HFFc6 (cell line): ENCODE data around the gene CROCC. TPM values are rescaled to one million over a fixed set of nuclear protein-coding genes. Genes with fewer than 3 reads are reported as not detected.

Experiments
- DNase-seq: peaks from one replicate; pipeline ENCODE4 v3.0.0-alpha.2; 2018
- H3K27ac Mint-ChIP-seq: 2 replicates; pipeline ENCODE4 v1.8.0; 2020; ENCODE audit warnings: mild to moderate bottlenecking, mixed read lengths
- H3K27me3 Mint-ChIP-seq: 2 replicates; pipeline ENCODE4 v1.8.0; 2021; ENCODE audit warnings: mild to moderate bottlenecking, moderate library complexity, mixed read lengths; ENCODE audit not compliant: insufficient read depth
- H3K36me3 Mint-ChIP-seq: 2 replicates; pipeline ENCODE4 v1.8.0; 2021; ENCODE audit warnings: low read depth, mixed read lengths
- H3K4me1 Mint-ChIP-seq: 2 replicates; pipeline ENCODE4 v1.8.0; 2020; ENCODE audit warnings: low read depth, mixed read lengths
- H3K4me3 Mint-ChIP-seq: 2 replicates; pipeline ENCODE4 v1.8.0; 2020; ENCODE audit warnings: mild to moderate bottlenecking, moderate library complexity, mixed read lengths
- H3K9me3 Mint-ChIP-seq: 2 replicates; pipeline ENCODE4 v1.8.0; 2020; ENCODE audit warnings: mild to moderate bottlenecking, mixed read lengths
- CTCF ChIP-seq: fragments of 200-600 bp; sonication (generic); IDR thresholded peaks from 2 replicates; pipeline ENCODE4 v1.5.0; 2021; ENCODE audit warnings: antibody characterized with exemption, mild to moderate bottlenecking
- total RNA-seq, 6 experiments: library from RNA; stranded (reverse); fragmentation: NEBNext Ultra II Directional; extraction: Animal tissue kit (Norgen Biotek cat#: 25700); gene quantifications; 2 replicates in 1 of 6; 3 replicates in 5 of 6; pipeline ENCODE4 v1.2.3, GENCODE V29; 2021

Gene CROCC
- total RNA-seq, 6 experiments from 2014 or later, result 10.3 to 14.6 (median 12.5) TPM

DNA sequence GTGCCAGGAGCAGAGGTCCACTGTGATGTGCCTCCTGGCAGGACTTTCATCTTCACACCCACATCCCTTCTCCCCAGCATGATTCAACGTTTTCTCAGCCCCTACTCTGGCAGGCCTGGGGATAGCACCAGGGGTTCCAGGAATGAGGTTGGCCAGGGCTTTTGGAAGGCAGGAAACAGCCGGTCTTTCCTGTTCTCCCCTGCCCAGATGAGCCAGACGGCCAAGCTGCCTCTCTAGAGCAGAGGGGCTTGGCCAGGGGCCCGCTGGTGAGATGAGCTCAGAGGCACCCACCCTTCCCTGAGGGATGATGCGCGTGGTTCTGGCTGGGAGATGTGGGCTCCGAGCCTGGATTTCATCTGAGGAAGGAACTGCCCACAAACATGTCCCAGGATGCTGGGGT lies 63.0 kb downstream of the CROCC start:
- no peak overlapping the region for H3K4me3 Mint-ChIP-seq
- peaks cover 34% of the 10 kb centered on the region for H3K4me1 Mint-ChIP-seq
- H3K9me3 Mint-ChIP-seq, result no peaks in the 10 kb centered on the region
- peak; percentile 66 for DNase-seq
- H3K27me3 Mint-ChIP-seq, result peaks cover 2% of the 10 kb centered on the region
- no peaks in the 10 kb centered on the region for H3K36me3 Mint-ChIP-seq
- peak overlapping the region; percentile 74 for H3K27ac Mint-ChIP-seq
- TF ChIP-seq CTCF, result no peak

- no peak for DNase-seq
- H3K27me3 Mint-ChIP-seq, result peaks cover 2% of the 10 kb centered on the region
Measured at GRCh38 chr1:16986113-16986512, 64.4 kb downstream of the CROCC start.

DNA sequence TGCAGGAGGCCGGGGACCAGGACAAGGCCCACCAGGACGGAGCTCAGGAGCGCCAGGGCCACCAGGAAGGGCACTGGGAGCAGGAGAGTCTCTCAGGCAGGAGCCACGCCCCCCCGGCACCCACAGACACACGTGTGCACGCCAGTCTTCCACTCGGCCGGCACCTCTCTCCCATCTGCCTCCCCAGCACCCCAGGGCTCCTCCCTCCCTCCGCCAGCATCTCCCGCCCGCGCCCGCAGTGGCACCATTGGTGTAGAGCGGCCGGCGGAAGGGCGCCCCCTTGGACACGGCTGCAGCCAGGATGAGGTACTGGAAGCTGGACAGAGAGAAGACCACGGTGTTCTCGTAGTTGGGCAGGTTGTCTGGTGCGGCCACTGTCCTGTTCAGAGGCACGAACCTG lies 64.8 kb downstream of the CROCC start:
- H3K9me3 Mint-ChIP-seq, result no peaks in the 10 kb centered on the region
- no peak for TF ChIP-seq CTCF
- no peak for DNase-seq
- H3K36me3 Mint-ChIP-seq, result no peaks in the 10 kb centered on the region
- H3K4me1 Mint-ChIP-seq, result peaks cover 24% of the 10 kb centered on the region
- H3K4me3 Mint-ChIP-seq, result no peak overlapping the region
- H3K27me3 Mint-ChIP-seq, result peaks cover 2% of the 10 kb centered on the region
- H3K27ac Mint-ChIP-seq, result no peak overlapping the region

More at GRCh38 chr1:16986113-16986512, 64.4 kb downstream of the CROCC start:
- no peak overlapping the region for H3K4me3 Mint-ChIP-seq
- no peak overlapping the region for H3K27ac Mint-ChIP-seq
- H3K4me1 Mint-ChIP-seq, result peaks cover 28% of the 10 kb centered on the region
- TF ChIP-seq CTCF, result no peak
- no peaks in the 10 kb centered on the region for H3K36me3 Mint-ChIP-seq
- H3K9me3 Mint-ChIP-seq, result no peaks in the 10 kb centered on the region

DNA sequence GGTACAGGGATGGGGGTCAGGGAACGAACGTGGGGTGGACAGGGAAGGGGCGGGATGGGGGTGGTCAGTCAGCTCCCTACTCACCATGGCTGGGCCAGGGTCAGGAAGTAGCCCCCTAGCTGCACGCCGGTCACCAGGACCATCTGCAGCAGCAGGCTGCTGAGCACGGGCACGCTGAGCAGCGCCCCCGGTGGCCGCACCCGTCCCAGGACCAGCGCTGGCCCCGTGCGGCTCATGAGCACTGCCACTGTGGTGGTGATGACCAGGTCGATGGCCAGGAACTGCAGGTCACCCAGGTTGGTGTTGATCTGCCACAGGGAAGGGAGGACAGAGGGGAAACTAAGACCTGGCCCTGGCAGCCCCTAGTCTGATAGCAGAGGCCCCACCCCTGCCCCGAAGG lies 65.2 kb downstream of the CROCC start:
- Mint-ChIP-seq H3K27ac (no peak overlapping the region), H3K9me3 (no peaks in the 10 kb centered on the region), H3K36me3 (no peaks in the 10 kb centered on the region), H3K27me3 (peaks cover 2% of the 10 kb centered on the region), H3K4me1 (peaks cover 20% of the 10 kb centered on the region), H3K4me3 (no peak overlapping the region)
- peak; percentile 75 for TF ChIP-seq CTCF
- DNase-seq, result no peak

DNA sequence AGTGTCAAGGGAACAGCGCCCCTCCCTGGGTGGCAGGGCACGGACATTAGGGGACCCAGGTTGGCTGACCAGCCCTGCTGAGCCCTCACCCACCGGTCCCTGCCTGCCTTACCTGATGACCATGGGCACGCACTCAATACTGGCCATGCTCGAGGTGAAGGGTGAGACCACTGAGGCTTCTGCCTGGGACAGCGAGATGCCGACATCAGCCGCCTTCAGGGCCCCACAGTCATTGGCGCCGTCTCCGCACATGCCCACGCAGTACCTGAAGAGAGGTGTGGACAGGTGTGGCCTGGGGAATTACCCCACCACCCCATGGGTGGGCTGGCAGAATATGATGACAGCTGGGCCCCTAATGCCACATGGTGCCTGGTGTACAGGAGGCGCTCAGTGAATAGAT lies 66.5 kb downstream of the CROCC start:
- TF ChIP-seq CTCF, result peak; percentile 12; the same call in 1 of the 2 replicates
- no peak overlapping the region for H3K27ac Mint-ChIP-seq
- peaks cover 12% of the 10 kb centered on the region for H3K4me1 Mint-ChIP-seq
- H3K36me3 Mint-ChIP-seq, result no peaks in the 10 kb centered on the region
- no peak for DNase-seq
- H3K4me3 Mint-ChIP-seq, result no peak overlapping the region
- H3K27me3 Mint-ChIP-seq, result peaks cover 2% of the 10 kb centered on the region
- no peaks in the 10 kb centered on the region for H3K9me3 Mint-ChIP-seq
